Activated CD8-positive, alpha-beta T cell treated with anti-CD3 and anti-CD28 coated beads, Interleukin-2, amount 10 ng/mL, durations not matched to agents 7 days and 5 days (primary cell): ENCODE results near the gene PLCXD1. TPM values are rescaled to one million over a fixed set of nuclear protein-coding genes. Genes with fewer than 3 reads are reported as not detected.
"Not testable (repeated sequence)": the region's sequence is repeated elsewhere in the genome, so short reads cannot be mapped to it uniquely, and the experiment has no call there.

ENCODE experiments used
- ATAC-seq: fragments of 150-1000 bp; cut with Tn5 transposase; one replicate; pipeline ENCODE4 v1.10.0; 2021; ENCODE audit warnings: moderate library complexity
- CTCF ChIA-PET: fragments of 350-600 bp; sonication (Branson Sonifier 250); formaldehyde crosslinking; loops from one replicate; lab custom pipeline; 2021; ENCODE audit warnings: antibody characterized with exemption; lab: Charles Lee
- POLR2A ChIA-PET: fragments of 350-600 bp; sonication (Branson Sonifier 250); formaldehyde crosslinking; loops from one replicate; lab custom pipeline; 2021; ENCODE audit warnings: antibody characterized with exemption; lab: Charles Lee
- DNase-seq: peaks from one replicate; pipeline ENCODE4 v3.0.0-alpha.2; 2020
- H3K27ac Mint-ChIP-seq: one replicate; pipeline ENCODE4 v1.8.0; 2021; ENCODE audit warnings: mild to moderate bottlenecking, mixed read lengths
- H3K27me3 Mint-ChIP-seq: one replicate; pipeline ENCODE4 v1.8.0; 2021; ENCODE audit warnings: low read depth, mixed read lengths
- H3K36me3 Mint-ChIP-seq: one replicate; pipeline ENCODE4 v1.8.0; 2021; ENCODE audit warnings: low read depth, mixed read lengths
- H3K4me1 Mint-ChIP-seq: one replicate; pipeline ENCODE4 v1.8.0; 2021; ENCODE audit warnings: low read depth, mixed read lengths
- H3K4me3 Mint-ChIP-seq: one replicate; pipeline ENCODE4 v1.8.0; 2021; ENCODE audit warnings: mild to moderate bottlenecking, mixed read lengths
- H3K9me3 Mint-ChIP-seq: one replicate; pipeline ENCODE4 v1.8.0; 2022; ENCODE audit warnings: mixed read lengths; ENCODE audit not compliant: insufficient read depth
- total RNA-seq, 2 experiments: library from RNA; stranded (reverse); gene quantifications; one replicate each; pipeline ENCODE4 v1.2.3, GENCODE V29; 2021

The PLCXD1 gene
- total RNA-seq, 2 experiments from 2014 or later: 44.5 to 50.2 TPM

DNA sequence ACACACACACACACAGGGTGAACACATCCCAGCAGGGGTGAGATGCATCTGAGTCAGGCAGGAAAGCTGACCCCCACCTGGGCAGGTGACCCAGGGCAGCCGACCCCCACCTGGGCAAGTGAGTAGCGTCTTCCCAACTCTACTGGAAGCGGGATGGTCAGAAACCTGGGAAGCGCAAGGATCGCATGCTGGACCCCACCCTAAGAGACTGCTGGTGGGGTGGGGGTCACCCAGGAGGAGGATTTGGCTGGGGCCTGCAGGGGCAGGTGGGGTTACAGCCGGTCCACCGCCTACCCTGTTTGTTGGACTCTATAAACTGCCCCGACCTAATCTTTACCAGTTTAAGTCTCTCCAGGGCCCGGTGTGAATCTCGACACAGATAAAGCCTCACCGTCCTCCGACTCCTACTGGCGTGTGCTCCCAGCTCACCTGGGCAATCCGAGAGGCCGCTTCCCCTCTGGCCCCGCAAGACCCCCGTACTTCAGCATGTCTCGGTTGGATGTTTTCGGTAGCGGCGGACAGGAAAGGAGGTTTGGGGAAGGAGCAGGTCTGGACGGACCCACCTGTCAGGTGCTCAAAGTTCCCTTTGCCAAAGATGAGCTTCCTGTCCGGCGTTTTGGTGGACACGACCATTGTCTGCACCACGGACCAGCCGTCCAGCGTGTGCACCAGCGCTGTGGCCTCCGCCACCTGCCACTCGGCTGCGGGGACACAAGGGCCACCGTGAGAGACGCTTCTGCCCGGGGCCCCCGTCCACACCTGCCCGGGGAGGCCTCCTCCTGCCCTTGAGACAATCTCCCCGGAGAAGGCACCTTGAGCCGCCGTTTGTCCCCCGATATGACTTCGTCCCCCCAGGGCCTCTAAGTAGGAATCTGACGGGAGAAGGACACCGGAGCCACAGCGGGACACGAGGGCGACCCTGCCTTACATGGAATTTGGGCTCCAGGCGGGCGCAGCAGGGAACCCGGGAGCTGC lies 35.5 kb downstream of the PLCXD1 start:
- no peaks in the 10 kb centered on the region for H3K27me3 Mint-ChIP-seq
- H3K4me3 Mint-ChIP-seq: peak overlapping the region; percentile 49
- H3K27ac Mint-ChIP-seq: peak overlapping the region; percentile 55
- no peaks in the 10 kb centered on the region for H3K9me3 Mint-ChIP-seq
- DNase-seq (no peak), ATAC-seq (no peak)
- POLR2A ChIA-PET: no interaction called here
- CTCF ChIA-PET: no interaction called here
- H3K36me3 Mint-ChIP-seq: peaks cover 25% of the 10 kb centered on the region
- peaks cover 13% of the 10 kb centered on the region for H3K4me1 Mint-ChIP-seq

DNA sequence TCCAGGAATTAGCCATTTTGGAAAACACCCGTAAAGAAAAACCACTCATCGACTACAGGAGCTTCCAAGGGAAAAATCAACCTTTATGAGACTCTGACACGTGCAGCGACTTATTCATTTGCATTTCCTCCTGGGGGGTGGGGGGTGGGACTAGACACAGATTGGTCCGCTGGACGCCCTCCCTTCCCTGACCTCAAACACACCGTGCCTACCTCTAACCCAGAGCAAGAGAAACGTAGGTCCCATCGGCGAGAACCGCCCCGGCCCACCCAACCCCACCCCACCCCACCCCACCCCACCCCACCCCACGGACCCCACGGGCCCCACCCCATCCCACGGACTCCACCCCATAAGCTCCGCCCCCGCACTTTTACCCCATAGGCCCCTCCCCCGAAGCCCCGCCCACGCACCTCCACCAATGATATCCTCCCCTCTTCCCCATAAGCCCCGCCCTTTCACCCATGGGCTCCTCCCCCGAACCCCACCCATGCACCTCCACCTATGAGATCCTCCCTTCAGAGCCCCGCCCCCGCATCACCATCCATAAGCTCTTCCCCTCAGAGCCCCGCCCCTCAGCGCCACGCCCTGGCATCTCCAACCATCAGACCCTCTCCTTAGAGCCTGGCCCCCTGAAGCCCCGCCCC lies 36.4 kb downstream of the PLCXD1 start:
- DNase-seq: no peak
- H3K27me3 Mint-ChIP-seq: no peaks in the 10 kb centered on the region
- CTCF ChIA-PET: no interaction called here

DNA sequence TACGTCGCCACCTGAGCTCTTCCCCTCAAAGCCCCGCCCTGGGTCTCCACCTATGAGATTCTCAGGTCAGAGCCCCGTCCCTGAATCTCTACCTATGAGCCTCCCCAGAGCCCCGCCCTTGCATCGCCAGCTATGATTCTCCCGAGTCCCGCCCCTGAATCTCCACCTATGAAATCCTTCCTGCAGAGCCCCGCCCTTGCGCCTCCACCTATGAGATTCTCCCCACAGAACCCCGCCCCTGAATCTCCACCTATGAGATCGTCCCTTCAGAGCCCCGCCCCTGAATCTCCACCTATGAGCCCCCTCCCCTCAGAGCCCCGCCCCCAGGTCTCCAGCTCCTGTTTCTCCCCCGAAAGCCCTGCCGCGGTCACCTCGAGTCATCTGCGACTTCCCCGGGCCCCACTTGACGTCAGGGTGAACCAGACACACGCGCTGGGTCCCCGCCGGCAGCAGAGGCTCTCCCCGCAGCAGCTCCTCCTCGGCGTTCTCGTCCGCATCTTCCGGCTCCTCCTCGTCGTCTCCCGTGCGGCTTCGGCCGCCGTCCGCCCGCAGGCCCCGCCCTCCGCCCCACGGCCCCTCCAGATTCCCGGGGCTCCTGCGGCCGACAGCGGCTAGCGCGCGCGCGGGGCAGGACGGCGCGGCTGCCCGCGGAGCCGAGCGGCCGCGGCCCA lies 37.0 kb downstream of the PLCXD1 start:
- Mint-ChIP-seq H3K4me1 (peaks cover 22% of the 10 kb centered on the region), H3K4me3 (peak overlapping the region; percentile 91), H3K27me3 (no peaks in the 10 kb centered on the region), H3K27ac (peak overlapping the region; percentile 98), H3K9me3 (no peaks in the 10 kb centered on the region), H3K36me3 (peaks cover 15% of the 10 kb centered on the region)
- DNase-seq (peak; percentile 100), ATAC-seq (peak; percentile 75)
- ChIA-PET CTCF (no interaction called here), POLR2A (no interaction called here)

More for the DNA sequence above, 36.4 kb downstream of the PLCXD1 start:
- peak overlapping the region; percentile 91 for H3K4me3 Mint-ChIP-seq
- H3K4me1 Mint-ChIP-seq: peaks cover 15% of the 10 kb centered on the region
- no peak for ATAC-seq
- POLR2A ChIA-PET: no interaction called here
- H3K27ac Mint-ChIP-seq: peak overlapping the region; percentile 98
- H3K9me3 Mint-ChIP-seq: no peaks in the 10 kb centered on the region
- H3K36me3 Mint-ChIP-seq: peaks cover 18% of the 10 kb centered on the region

DNA sequence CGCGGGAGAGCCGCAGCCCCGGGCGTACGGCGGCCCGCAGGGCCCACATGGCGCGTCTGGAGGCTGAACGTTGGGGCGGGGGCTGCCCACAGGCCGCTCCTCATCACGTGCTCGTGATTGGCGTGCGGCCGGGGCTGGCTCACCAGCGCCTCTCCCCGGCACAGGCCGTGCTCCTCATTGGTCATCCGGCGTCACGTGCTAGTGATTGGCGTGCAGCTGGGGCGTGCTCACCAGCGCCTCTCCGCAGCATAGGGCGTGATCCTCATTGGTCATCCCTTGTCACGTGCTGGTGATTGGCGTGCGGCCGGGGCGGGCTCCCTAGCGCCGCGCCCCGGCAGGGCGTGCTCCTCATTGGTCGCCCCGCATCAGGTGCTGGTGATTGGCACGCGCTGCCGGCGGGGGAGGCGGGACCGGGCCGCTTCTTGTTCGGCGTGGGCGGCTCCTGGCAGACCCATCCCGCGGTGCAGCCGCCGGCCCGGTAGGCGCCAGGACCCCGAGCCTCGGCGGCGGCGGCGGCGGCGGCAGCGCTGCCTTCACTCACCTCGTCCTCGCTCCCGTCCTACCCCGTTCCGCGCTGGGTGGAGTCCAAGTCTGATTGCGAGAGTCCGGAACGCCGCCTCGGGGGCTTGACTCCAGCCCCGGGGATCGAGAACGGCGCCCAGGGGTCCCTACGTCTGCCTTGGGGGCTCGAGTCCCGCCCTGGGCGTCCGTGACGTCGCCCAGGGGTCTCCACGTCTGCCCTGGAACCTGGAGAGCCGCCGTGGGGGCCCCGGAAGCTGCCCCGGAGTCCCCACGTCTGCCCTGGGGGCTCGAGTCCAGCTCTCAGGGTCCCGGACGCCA lies 37.8 kb downstream of the PLCXD1 start, which contains the start of gene GTPBP6:
TSS of gene GTPBP6 (minus strand) at position 58 of the 840 bp plus-strand sequence. CDS start at position 49, 9 bp downstream.
- DNase-seq (peak; percentile 99), ATAC-seq (peak; percentile 80)
- POLR2A ChIA-PET: no interaction called here
- H3K4me1 Mint-ChIP-seq: peaks cover 26% of the 10 kb centered on the region
- H3K36me3 Mint-ChIP-seq: peaks cover 9% of the 10 kb centered on the region
- H3K27me3 Mint-ChIP-seq: no peaks in the 10 kb centered on the region
- peak within 1 kb of the TSS; percentile 91 for H3K4me3 Mint-ChIP-seq
- H3K27ac Mint-ChIP-seq: peak within 1 kb of the TSS; percentile 98
- no peaks in the 10 kb centered on the region for H3K9me3 Mint-ChIP-seq
- CTCF ChIA-PET: no interaction called here

DNA sequence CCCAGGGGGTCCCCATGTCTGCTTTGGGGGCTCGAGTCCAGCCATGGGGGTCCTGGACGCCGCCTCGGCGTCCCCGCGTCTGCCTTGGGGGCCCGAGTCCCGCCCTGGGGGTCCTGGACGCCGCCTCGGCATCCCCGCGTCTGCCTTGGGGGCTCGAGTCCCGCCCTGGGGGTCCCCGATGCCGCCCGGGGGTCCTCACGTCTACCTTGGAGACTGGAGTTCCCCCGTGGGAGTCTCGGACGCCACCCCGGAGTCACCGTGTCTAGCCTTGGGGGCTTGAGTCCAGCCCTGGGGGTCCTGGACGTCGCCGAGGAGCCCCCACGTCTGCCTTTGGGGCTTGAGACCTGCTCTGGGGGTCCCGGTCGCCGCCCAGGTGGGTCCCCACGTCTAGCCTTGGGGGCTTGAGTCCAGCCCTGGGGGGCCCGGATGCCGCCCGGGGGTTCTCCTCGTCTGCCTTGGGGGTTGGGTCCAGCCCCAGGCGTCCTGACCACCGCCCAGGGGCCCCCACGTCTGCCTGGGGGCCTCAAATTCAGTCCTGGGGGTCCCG lies 38.5 kb downstream of the PLCXD1 start:
- Mint-ChIP-seq H3K4me3 (peak overlapping the region; percentile 84), H3K27me3 (no peaks in the 10 kb centered on the region), H3K9me3 (no peaks in the 10 kb centered on the region), H3K4me1 (peaks cover 30% of the 10 kb centered on the region), H3K36me3 (peaks cover 6% of the 10 kb centered on the region), H3K27ac (peak overlapping the region; percentile 87)
- DNase-seq: no peak
- CTCF ChIA-PET: no interaction called here
- no peak for ATAC-seq
- POLR2A ChIA-PET: no interaction called here

DNA sequence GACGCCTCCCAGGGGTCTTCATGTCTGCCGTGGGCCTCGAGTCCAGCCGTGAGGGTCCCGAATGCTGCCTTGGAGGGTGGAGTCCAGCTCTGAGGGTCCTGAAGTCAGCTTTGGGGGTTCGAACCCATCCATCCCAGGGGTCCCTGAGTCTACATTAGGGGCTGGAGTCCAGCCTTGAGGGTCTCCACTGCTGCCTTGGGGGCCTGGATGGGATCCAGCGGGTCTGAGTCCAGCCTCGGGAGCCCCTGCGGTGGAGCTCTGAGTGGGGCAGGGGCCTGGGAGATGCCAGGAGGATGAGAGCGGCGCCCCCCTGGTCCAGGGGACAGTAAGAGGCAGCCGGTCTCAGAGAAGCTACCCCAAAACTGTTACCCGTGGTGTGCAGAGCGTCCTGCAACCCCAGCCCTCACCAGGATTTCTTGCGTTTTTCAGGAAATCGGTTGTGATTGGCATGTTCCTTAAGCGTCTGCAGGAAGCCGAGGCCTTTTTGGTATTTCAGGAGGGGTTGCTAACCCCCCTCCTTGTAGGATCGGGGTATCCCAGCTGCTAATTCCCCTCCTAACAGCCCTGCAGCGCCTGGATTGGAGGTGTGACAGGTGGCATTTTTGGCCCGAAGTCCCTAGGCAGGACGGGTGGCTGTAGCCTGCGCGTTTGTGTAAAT lies 39.1 kb downstream of the PLCXD1 start:
- ATAC-seq (no peak), DNase-seq (no peak)
- peaks cover 6% of the 10 kb centered on the region for H3K36me3 Mint-ChIP-seq
- ChIA-PET POLR2A (no interaction called here), CTCF (no interaction called here)
- H3K27ac Mint-ChIP-seq: peak overlapping the region; percentile 87
- peaks cover 34% of the 10 kb centered on the region for H3K4me1 Mint-ChIP-seq
- H3K27me3 Mint-ChIP-seq: no peaks in the 10 kb centered on the region
- peak overlapping the region; percentile 84 for H3K4me3 Mint-ChIP-seq
- no peaks in the 10 kb centered on the region for H3K9me3 Mint-ChIP-seq

DNA sequence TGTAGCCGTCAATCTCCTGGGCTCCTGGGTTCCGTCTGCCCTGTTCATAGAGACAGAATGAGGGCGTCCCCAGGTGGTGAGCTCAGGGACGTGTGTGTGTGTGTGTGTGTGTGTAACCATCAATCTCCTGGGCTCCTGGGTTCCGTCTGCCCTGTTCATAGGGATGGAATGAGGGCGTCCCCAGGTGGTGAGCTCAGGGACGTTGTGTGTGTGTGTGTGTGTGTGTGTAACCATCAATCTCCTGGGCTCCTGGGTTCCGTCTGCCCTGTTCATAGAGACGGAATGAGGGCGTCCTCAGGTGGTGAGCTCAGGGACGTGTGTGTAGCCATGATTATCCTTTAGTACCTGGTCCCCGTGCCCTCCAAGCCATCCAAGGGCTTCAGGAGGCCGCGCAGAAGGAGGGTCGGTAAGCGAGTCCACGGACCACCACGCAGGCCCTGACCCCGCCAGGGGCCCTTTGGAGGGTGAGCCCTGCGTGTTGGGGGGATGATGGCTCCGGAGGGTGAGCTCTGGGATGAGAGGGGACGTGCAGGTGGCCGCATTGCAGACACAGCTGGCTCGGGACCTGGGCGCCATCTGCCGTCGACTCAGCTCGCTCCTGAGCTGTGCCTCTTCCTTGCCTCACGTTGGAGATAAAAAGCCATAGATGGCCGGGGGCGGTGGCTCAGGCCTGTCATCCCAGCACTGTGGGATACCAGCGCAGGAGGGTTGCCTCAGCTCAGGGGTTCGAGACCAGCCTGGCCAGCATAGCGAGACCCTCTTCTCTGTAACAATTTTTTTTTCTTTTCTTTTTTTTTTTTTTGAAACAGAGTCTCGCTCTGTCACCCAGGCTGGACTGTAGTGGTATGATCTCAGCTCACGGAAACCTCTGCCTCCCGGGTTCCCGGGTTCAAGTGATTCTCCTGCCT lies 42.8 kb downstream of the PLCXD1 start:
- Mint-ChIP-seq H3K4me1 (peaks cover 26% of the 10 kb centered on the region), H3K4me3 (no peak overlapping the region), H3K27ac (no peak overlapping the region), H3K27me3 (no peaks in the 10 kb centered on the region), H3K36me3 (peaks cover 2% of the 10 kb centered on the region), H3K9me3 (no peaks in the 10 kb centered on the region)
- POLR2A ChIA-PET: no interaction called here
- ATAC-seq (peak; percentile 1), DNase-seq (no peak)
- CTCF ChIA-PET: no interaction called here

DNA sequence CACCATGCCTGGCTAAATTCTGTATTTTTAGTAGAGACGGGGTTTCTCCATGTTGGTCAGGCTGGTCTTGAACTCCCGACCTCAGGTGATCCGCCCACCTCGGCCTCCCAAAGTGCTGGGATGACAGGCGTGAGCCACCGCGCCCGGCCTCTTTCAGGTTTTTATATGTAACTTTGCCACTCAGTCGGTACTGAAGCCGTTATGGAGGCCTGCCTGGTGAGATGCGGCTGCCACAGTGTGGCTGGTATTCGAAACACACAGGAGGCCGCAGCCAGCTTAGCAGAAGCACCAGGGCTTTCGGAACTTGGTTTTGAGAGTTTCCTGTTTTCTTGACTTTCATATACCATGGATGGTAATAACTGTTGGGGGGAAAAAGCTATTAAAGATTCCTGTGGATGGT lies 43.5 kb downstream of the PLCXD1 start:
- H3K27ac Mint-ChIP-seq, H3K4me3 Mint-ChIP-seq, CTCF ChIA-PET, H3K36me3 Mint-ChIP-seq, POLR2A ChIA-PET, H3K27me3 Mint-ChIP-seq, H3K9me3 Mint-ChIP-seq, ATAC-seq: not testable (repeated sequence)
- peaks cover 26% of the 10 kb centered on the region for H3K4me1 Mint-ChIP-seq
- peak; percentile 53 for DNase-seq

DNA sequence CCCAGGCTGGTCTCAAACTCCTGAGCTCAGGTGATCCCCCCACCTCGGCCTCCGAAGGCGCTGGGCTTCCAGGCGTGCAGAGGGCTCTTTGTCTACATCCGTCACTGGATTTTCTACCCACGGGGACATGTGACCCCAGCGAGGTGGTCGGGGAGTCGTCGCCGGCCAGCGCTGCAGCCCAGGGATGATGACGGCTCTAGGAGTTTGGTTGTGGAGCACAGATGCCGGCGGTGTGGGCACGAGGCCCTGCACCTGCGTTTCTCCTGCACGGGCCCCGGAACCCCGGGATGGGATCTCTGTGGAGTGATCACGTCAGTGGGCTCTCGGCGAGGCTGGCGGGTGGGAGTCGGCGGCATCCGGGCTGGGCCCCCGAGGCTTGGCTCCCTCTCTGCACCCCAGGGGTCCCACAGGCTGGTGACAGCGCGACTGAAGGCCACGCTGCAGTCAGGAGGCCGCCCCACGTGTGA lies 46.5 kb downstream of the PLCXD1 start:
- ATAC-seq (no peak), DNase-seq (no peak)
- POLR2A ChIA-PET: no interaction called here
- Mint-ChIP-seq H3K36me3 (no peaks in the 10 kb centered on the region), H3K4me3 (no peak overlapping the region), H3K9me3 (no peaks in the 10 kb centered on the region), H3K4me1 (peaks cover 17% of the 10 kb centered on the region), H3K27ac (no peak overlapping the region), H3K27me3 (no peaks in the 10 kb centered on the region)
- CTCF ChIA-PET: no interaction called here
